SK-N-SH treated with all-trans-retinoic acid at 6 μM for 48 hours (cell line): ENCODE results near the gene IGSF6.

Experiments used
- ATAC-seq: fragments of 200-7000 bp; cut with Tn5 transposase; 3 replicates; pipeline ENCODE4 v1.9.1; 2020; ENCODE audit warnings: mild to moderate bottlenecking, moderate library complexity
- ARNTL ChIP-seq: fragments of 450-650 bp; formaldehyde crosslinking; IDR thresholded peaks from 2 replicates; pipeline ENCODE4 v1.5.0; 2020; ENCODE audit warnings: low read depth, mild to moderate bottlenecking, moderate library complexity, borderline replicate concordance
- CREB5 ChIP-seq: fragments of 250-450 bp; sonication (Bioruptor Pico); IDR thresholded peaks from 2 replicates; pipeline ENCODE4 v1.5.1; 2020; ENCODE audit warnings: low read depth, mild to moderate bottlenecking, moderate library complexity
- CSRNP3 ChIP-seq: fragments of 250-450 bp; sonication (Bioruptor Pico); IDR thresholded peaks from 2 replicates; pipeline ENCODE4 v1.5.1; 2021; ENCODE audit warnings: mild to moderate bottlenecking, moderate library complexity
- GLIS3 ChIP-seq: fragments of 250-450 bp; sonication (Bioruptor Pico); IDR thresholded peaks from 2 replicates; pipeline ENCODE4 v1.5.0; 2020; ENCODE audit warnings: mild to moderate bottlenecking, moderate library complexity
- ISL1 ChIP-seq: fragments of 250-450 bp; sonication (Bioruptor Pico); IDR thresholded peaks from 2 replicates; pipeline ENCODE4 v2.1.2; 2022; ENCODE audit warnings: mild to moderate bottlenecking, moderate library complexity
- POU6F1 ChIP-seq: fragments of 250-450 bp; sonication (Bioruptor Pico); IDR thresholded peaks from 2 replicates; pipeline ENCODE4 v1.8.0; 2021; ENCODE audit warnings: low read depth, mild to moderate bottlenecking, moderate library complexity, borderline replicate concordance
- PPARA ChIP-seq: fragments of 250-450 bp; sonication (Bioruptor Pico); IDR thresholded peaks from 2 replicates; pipeline ENCODE4 v1.5.0; 2020; ENCODE audit warnings: mild to moderate bottlenecking, borderline replicate concordance
- RARB ChIP-seq: fragments of 250-450 bp; sonication (Bioruptor Pico); IDR thresholded peaks from 2 replicates; pipeline ENCODE4 v1.8.0; 2021; ENCODE audit warnings: mild to moderate bottlenecking, moderate library complexity
- SNAI2 ChIP-seq: fragments of 250-450 bp; sonication (Bioruptor Pico); IDR thresholded peaks from 2 replicates; pipeline ENCODE4 v1.5.0; 2020; ENCODE audit warnings: mild to moderate bottlenecking, moderate library complexity
- ZFP3 ChIP-seq: fragments of 250-450 bp; sonication (Bioruptor Pico); IDR thresholded peaks from 2 replicates; pipeline ENCODE4 v1.5.0; 2020; ENCODE audit warnings: mild to moderate bottlenecking, moderate library complexity
- ZFP30 ChIP-seq: fragments of 450-650 bp; formaldehyde crosslinking; IDR thresholded peaks from 2 replicates; pipeline ENCODE4 v1.5.0; 2022; ENCODE audit warnings: mild to moderate bottlenecking, moderate library complexity
- ZNF70 ChIP-seq: fragments of 450-650 bp; formaldehyde crosslinking; IDR thresholded peaks from 2 replicates; pipeline ENCODE4 v1.5.0; 2020; ENCODE audit warnings: mild to moderate bottlenecking, moderate library complexity
- ZNF8 ChIP-seq: fragments of 450-650 bp; formaldehyde crosslinking; IDR thresholded peaks from 2 replicates; pipeline ENCODE4 v1.5.0; 2020; ENCODE audit warnings: mild to moderate bottlenecking, moderate library complexity

IGSF6 gene

GRCh38 chr16:21590796-21591195 is 61.6 kb downstream of the IGSF6 start:
- TF ChIP-seq CREB5 (CRISPR knock-in tag) (no peak), ISL1 (0 out of 2 replicates have a peak, but pooled peaks have one; percentile 25)
- ATAC-seq = peak; percentile 68

GRCh38 chr16:21590287-21590686 is 62.1 kb downstream of the IGSF6 start:
- ATAC-seq = peak; percentile 62
- TF ChIP-seq ZNF8 (CRISPR knock-in tag) = no peak
- no peak for TF ChIP-seq ZFP3 (CRISPR knock-in tag)
- TF ChIP-seq ZFP30 (CRISPR knock-in tag) = no peak
- TF ChIP-seq ARNTL = no peak
- TF ChIP-seq PPARA = no peak
- TF ChIP-seq RARB = no peak
- TF ChIP-seq GLIS3 (CRISPR knock-in tag) = no peak
- TF ChIP-seq CSRNP3 (CRISPR knock-in tag) = no peak
- TF ChIP-seq POU6F1 = no peak
- no peak for TF ChIP-seq ISL1

GRCh38 chr16:21589551-21589950 is 62.9 kb downstream of the IGSF6 start:
- no peak; the same call in 2 of the 3 replicates for ATAC-seq

More at GRCh38 chr16:21589551-21589950, 62.9 kb downstream of the IGSF6 start:
- TF ChIP-seq SNAI2 (CRISPR knock-in tag) (no peak), ARNTL (no peak), ZNF70 (no peak)
- TF ChIP-seq, all 23 proteins: peak for 0
